Activated T-cell treated with anti-CD3 and anti-CD28 coated beads for 1 hour (primary cell): ENCODE results near the gene GRIN2A.

Source experiments
- DNase-seq: peaks from one replicate; pipeline ENCODE4 v3.0.0-alpha.2; 2020; ENCODE audit warnings: low read depth

GRIN2A gene

GRCh38 chr16:10182222-10183053 is at the start of gene GRIN2A:
GRIN2A (minus strand) TSS chr16:10182428; CDS start chr16:10180411, 2,017 bp downstream.
- DNase-seq, result no peak

GRCh38 chr16:10231563-10231962 is 49.3 kb upstream of the GRIN2A start:
- no peak for DNase-seq

DNA sequence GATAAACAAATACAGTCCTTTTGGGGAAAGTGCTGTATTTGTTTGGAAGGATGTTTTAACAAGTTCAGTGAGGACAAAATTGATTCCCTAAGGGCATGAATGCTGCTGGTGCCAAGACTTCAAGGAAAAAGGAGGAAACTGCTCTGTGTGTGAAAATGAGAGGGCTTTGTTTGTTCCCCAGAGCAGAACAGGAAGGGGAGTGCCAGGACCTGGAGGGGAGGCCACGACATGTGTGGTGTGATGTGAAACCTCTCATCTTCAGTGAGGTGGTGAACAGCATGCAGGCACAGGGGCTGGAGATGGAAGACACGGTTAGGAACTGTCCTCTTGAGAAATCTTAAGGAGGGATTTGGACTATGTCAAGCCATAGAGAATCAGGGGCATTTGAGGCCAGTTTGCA is 46.6 kb upstream of the GRIN2A start:
- DNase-seq, result no peak

DNA sequence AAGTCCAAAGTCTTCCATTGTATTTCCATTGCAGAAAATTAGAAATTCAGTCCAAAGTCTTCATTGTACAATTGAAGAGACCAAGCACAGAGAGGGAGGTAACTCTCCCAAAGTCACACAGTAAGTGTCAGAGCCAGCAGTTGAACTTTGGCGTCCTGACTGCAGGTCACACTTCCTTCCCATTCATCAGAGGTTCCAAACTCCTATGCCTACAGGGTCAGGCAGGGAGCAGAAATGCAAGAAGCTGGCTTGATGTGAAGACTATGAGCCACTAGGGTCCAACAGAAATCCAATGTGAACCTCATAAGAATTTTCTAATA is 44.7 kb upstream of the GRIN2A start:
- DNase-seq, result no peak

DNA sequence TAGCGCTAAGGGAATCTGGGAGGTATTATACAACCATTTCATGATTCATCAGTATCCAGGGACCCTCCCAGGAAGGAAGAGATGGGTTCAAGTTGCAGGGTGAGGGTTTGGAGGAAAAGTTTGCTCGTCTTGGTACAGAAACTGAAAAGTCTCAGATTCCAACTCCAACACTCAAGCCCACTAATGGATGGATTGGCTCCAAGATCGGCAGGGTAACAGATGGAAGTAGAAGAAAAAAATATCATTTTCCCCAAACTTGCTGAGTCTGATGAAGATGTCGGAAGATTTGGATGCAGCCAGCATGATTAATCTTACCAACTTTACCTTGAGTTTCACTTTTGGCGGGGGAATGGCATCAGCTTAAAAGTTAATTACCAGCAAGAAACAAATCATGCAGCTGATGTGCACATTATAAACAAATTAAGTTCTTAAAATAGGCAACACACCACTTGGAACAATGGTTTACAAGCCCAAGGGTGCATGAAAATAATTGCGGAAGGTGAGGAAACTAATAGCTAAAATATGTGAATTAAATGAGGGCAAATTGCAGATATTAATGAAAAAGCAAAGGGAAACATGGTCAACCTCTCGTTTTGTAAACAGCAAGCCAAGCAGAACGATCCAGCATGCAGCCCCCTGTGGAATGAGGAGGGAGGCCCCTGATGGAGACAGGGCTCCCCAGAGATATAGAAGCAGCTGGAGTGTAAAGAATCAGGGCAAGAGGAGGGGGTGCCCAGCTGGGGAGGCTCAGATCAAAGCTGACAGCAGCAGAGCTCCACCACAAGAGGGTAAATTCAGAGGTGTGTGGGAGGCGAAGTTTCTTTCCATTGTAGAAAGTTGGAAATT is 44.1 kb upstream of the GRIN2A start:
- no peak for DNase-seq

- no peak for DNase-seq
Measured at GRCh38 chr16:10225653-10226052, 43.4 kb upstream of the GRIN2A start.

DNA sequence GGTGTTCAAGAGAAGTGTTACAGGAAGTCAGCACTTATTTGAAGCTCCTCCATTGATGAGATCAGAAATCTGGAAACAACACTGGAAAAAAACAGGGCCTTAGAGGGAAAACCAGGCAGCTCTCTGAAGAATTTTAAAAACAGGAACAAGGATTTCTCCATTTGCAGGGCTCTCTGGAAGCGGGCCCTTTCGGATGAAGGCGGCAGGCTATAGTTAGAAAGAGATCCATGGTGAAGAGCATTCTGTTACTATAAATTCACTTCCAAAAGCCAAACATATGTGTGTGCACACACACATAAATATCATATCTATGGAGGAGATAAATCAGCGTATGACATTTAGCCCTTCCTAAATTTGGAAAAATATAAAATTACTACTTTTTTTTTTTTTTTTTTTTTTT is 42.6 kb upstream of the GRIN2A start:
- no peak for DNase-seq

GRCh38 chr16:10220942-10221341 is 38.7 kb upstream of the GRIN2A start:
- no peak for DNase-seq

- DNase-seq, result no peak
Measured at GRCh38 chr16:10219742-10220141, 37.5 kb upstream of the GRIN2A start.

DNA sequence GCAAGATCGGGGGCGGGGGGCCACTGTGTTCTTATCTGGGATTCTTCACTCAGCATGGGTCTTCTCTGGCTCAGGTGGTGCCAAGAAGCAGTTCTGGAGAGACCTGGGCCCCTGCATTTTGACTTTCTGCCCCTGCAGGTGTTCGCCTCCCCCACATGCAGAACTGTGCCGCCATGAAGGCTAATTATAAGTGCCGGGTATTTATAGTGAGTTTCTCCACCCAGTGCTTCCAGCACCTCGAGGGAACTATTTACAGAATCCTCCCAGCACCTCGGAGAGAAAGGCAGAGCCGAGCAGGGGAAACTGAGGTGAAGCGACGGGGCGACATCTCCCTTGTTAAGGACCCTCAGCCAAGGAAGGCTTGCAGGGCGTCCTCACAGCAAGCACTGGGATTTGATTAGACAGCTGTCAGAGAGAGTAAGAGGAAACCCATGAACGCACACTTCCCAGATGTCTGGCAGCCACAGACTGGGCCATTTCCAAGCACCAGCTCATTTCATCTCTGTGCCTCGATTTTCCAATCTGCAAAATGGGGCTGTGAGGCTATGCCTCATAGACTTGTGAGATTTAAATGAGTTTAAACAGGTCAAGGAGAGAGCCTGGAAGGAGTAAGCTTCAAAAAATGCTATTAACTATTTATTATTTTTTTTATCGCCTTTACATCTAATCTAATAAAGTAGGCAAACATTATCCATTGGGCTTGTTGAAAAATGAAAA is 36.4 kb upstream of the GRIN2A start:
- no peak for DNase-seq

GRCh38 chr16:10213748-10214147 is 31.5 kb upstream of the GRIN2A start:
- no peak for DNase-seq

GRCh38 chr16:10210944-10211343 is 28.7 kb upstream of the GRIN2A start:
- no peak for DNase-seq

DNA sequence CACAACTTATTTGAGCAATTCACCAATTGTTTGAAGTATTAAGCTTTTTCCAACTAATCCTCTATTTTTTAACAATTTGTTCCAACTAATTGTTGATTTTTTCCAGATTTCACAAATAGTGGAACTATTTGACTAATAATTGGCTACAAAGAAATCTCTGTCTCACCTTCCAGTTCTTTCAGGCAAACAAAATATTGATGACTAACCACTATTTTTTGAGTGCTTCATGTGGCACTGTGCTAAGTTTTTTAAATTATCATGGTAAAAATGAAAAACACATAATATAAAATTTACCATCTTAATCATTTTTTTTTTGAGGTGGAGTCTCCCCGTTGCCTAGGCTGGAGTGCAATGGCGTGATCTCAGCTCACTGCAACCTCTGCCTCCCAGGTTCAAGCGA is 24.6 kb upstream of the GRIN2A start:
- DNase-seq, result no peak

GRCh38 chr16:10206215-10206614 is 24.0 kb upstream of the GRIN2A start:
- no peak for DNase-seq

- no peak for DNase-seq
Measured at GRCh38 chr16:10205688-10206087, 23.5 kb upstream of the GRIN2A start.

GRCh38 chr16:10202649-10203048 is 20.4 kb upstream of the GRIN2A start:
- no peak for DNase-seq

- no peak for DNase-seq
Measured at GRCh38 chr16:10200637-10201586, 18.7 kb upstream of the GRIN2A start.

- DNase-seq, result no peak
Measured at GRCh38 chr16:10196999-10197398, 14.8 kb upstream of the GRIN2A start.

GRCh38 chr16:10191096-10191495 is 8.9 kb upstream of the GRIN2A start:
- DNase-seq, result no peak

- no peak for DNase-seq
Measured at GRCh38 chr16:10189861-10190390, 7.7 kb upstream of the GRIN2A start.

- no peak for DNase-seq
Measured at GRCh38 chr16:10188236-10188635, 6.0 kb upstream of the GRIN2A start.
